ENCODE data around the gene PRR27.
"Not testable (repeated sequence)": the region's sequence is repeated elsewhere in the genome, so short reads cannot be mapped to it uniquely, and the experiment has no call there.

The PRR27 gene

GRCh38 chr4:70197842-70198241 is 43.8 kb downstream of the PRR27 start:
- DNase-seq = no peak

DNA sequence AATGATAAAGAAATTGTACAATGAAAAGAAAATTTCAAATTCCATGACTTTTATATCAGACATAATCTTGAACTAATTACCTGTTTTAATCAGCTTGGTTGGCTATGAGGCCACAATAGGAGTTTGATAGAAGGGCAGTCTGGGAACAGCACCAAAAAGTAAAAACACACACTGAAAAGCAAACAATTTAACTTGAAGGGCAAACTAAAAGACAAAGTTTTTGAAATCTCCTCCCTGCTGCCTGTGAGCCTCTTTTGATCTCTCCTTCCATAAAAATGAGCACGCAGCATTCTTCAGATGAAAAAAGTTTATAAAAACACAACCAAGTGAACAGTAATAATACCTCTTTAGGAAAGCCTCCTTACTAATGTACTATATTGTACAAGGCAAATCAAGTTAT is 49.6 kb downstream of the PRR27 start:
- DNase-seq = no peak

DNA sequence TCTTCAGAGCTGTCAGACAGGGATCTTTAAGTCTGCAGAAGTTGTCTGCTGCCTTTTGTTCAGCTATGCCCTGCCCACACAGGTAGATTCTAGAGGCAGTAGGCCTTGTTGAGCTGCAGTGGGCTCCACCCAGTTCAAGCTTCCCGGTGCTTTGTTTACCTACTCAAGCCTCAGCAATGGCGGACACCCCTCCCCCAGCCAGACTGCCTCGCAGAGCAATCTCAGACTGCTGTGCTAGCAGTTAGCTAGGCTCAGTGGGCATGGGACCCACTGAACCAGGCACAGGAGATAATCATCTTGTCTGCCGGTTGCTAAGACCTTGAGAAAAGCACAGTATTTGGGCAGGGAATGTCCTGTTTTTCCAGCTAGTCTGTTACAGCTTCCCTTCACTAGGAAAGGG is 58.7 kb downstream of the PRR27 start:
- not testable (repeated sequence) for DNase-seq
